ENCODE data around the gene F13A1.
A peak's percentile ranks its signal among the peaks of the same experiment; 100 is the strongest.
"Not testable (repeated sequence)": the region's sequence is repeated elsewhere in the genome, so short reads cannot be mapped to it uniquely, and the experiment has no call there.

Gene F13A1

GRCh38 chr6:6317825-6318733 lies 2.4 kb downstream of the F13A1 start:
- DNase-seq: no peak

GRCh38 chr6:6317386-6317785 lies 3.1 kb downstream of the F13A1 start:
- DNase-seq: no peak

- peak; percentile 6 for DNase-seq
Measured at GRCh38 chr6:6315660-6316059, 4.8 kb downstream of the F13A1 start.

GRCh38 chr6:6314596-6314995 lies 5.9 kb downstream of the F13A1 start:
- DNase-seq: no peak

DNA sequence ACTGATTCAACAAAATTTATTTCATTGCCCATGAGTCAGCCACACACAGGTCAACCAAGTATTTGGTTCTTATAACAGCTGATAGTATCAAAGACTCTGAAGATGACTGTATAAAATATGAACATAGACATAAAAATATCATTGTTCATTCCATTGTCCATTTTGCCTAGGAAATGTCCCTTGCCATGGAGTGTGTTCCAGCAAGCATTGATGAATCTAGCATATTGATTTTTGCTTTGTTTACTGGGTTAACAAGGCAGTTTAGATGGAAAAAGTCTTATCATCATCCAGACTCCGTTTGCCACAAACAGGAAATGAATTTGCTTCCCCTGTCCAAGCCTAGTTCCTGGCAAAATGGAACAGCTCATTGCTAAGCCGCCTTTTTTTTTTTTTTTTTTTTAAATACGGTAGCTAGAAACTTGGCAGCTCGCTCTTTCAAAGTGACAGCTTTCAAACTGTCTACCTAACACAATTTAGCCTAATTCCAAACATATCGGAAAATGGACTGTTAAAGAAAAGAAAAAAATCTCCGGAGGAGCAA lies 7.5 kb downstream of the F13A1 start:
- no peak for DNase-seq

GRCh38 chr6:6305575-6305974 lies 14.9 kb downstream of the F13A1 start:
- DNase-seq: no peak

- not testable (repeated sequence) for DNase-seq
Measured at GRCh38 chr6:6300383-6300782, 20.1 kb downstream of the F13A1 start.

GRCh38 chr6:6293317-6293716 lies 27.1 kb downstream of the F13A1 start:
- DNase-seq: no peak

- no peak for DNase-seq
Measured at GRCh38 chr6:6287415-6287814, 33.0 kb downstream of the F13A1 start.

DNA sequence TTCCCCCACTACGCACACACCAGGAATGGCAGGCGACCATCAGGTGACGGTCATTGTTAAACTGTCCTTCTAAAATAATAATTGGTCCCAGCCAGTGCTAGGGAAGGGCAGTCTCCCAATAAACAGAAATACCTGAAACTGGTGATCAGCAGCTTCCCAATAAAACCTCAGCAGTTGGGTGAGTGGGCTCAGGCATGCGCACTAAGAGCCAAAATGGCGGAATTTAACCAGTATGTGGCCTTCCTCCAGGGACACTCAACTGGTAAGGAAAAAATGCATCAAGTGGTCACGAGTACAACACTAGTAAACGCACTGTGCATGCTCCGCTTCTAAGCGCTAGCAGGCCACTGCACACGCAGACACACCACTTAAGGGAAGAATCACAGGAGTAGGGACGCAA lies 34.8 kb downstream of the F13A1 start:
- no peak for DNase-seq

- no peak for DNase-seq
Measured at GRCh38 chr6:6284221-6284966, 36.1 kb downstream of the F13A1 start.

DNA sequence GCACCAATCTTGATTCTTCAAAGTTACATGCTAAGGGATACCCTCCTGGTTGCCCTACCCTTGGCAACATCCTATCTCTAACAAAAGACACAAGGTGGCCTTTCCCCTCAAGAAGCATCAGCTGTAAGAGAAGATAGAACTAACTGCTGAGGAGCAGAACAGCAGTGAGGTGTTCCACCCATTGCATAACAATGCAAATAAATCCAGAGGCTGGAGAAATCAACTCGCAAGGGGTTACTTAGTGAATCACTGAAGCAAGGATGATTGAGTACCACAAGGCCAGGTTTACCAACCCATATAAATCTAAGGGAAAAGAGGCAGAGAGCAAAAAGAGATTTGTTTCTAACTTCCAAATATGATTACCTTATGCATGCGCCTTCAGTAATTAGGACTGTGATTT lies 36.7 kb downstream of the F13A1 start:
- DNase-seq: no peak

DNA sequence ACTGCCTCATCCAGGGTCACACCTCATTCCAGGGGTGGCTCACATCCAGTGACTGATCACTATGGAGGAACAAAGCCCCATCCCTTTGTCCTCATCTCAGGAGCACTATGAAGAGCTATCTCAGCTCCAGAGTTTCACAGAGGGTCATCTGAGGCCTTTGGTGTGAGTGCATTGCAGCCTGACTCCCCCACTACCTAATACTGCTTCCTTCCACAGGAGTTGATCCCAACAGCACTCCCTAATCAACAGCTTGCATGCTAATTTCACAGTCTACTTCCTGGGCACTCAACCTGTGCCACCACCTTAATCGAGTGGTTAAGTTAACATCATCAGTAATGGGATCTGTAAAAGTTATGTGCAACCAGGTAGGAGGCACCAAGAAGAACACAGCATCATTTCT lies 37.7 kb downstream of the F13A1 start:
- no peak for DNase-seq

GRCh38 chr6:6277413-6277812 lies 43.0 kb downstream of the F13A1 start:
- DNase-seq: no peak

DNA sequence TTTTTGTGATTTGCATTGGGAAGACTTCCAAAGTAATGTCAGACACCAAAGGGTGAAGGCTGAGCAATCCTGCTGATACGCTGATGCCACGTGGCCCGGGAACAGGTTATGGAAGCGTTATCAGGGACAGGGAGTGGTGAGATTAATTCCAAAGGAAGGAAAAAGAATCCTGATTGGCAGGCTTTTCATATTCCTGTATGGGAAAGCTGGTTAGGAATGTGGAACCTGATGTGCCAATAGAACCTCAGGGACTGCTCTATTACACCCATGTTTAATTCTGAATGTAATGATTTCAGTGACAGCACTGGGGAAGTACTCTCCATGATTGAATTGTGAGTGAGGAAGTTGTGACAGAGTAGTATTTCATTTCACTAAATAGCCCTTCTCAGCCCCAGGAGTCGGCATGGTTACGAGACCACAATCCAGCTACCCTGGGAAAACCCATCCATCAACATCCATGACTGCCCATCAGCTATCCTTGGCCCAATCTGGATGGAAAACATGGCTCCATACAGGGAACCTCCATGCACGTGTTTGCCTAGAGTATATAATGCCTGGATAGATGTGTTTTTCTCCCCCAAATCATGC lies 49.4 kb downstream of the F13A1 start:
- no peak for DNase-seq

GRCh38 chr6:6260196-6260722 lies 60.2 kb downstream of the F13A1 start:
- no peak for DNase-seq

DNA sequence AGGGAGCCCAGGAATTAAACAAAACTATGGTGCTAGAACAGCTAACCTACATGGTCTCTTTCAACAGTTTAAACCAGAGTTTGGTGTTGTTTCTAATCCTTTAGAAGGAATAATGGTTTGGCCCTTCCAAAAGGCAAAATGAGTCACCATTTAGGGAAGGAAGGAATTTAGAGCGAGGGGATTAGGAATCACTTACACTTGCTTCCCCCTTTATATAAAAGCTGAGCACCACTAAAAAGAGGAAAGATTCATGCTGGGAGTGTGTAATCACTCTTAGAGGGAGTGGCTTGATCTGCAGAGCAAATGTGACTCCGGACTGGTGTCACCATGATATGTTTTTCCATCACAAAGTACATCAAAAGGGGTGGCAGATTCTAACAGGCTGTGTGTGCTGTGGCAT lies 63.6 kb downstream of the F13A1 start:
- DNase-seq: no peak

GRCh38 chr6:6256259-6256658 lies 64.2 kb downstream of the F13A1 start:
- no peak for DNase-seq

DNA sequence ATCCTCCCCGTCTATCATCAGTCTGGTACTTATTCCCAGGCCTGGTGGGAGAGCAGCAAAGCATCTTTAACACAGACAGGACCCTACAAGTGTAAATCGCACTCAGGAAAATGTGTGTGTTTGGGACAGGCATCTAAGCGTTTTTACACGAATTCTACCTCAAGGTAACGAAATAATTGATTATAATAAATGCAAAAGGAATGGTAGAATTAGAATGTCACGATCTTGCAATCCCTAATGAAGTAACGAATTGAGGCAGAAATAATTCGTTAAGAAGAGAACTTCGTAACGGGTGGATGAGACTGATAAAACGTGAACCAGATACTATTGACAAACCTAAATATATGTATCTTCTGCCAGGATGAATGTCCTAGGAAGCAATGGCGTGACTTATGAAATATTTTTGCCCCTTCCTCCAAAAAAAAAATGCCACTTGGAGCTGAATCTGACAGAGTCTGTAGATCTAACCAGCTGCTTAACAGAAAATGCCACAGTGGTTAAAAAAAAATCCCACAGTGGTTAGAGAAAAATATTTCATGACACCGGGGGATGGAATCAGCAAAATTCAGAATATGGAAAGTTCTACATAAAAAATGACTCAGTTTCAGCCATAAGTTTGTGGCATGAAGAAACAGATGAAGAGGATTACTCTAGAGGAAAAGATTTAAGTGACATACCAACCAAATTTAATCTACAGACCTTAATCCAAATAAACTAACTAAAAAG lies 68.7 kb downstream of the F13A1 start:
- DNase-seq: no peak

- no peak for DNase-seq
Measured at GRCh38 chr6:6248651-6249050, 71.8 kb downstream of the F13A1 start.

DNA sequence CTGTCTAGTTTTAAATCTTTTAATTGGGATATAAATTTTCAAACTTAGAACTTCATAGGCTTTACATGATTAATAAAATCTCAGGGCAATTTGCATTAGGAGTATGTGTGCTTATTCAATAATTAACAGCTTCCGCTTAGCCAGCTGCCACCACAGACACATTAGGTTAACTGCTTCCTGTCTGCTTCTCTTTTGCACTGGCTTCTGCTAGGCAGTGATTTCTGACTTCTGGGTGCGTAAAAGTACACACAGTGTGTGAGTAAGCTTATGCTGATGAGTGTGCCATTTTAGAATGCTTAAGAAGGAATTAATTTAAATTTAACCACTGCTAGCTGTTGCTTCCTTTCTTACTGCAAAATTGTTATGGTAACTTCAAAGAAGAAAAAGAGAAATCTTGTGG lies 73.9 kb downstream of the F13A1 start:
- no peak for DNase-seq

- DNase-seq: no peak
Measured at GRCh38 chr6:6244624-6245023, 75.8 kb downstream of the F13A1 start.

- no peak for DNase-seq
Measured at GRCh38 chr6:6243846-6244245, 76.6 kb downstream of the F13A1 start.

Measured in GDM1 (cell line).